ENCODE data around the gene ZFPM1. TPM values are rescaled to one million over a fixed set of nuclear protein-coding genes. Genes with fewer than 3 reads are reported as not detected.

ZFPM1 gene
- total RNA-seq, 1 donor from 2014 or later: 6.8 TPM

DNA sequence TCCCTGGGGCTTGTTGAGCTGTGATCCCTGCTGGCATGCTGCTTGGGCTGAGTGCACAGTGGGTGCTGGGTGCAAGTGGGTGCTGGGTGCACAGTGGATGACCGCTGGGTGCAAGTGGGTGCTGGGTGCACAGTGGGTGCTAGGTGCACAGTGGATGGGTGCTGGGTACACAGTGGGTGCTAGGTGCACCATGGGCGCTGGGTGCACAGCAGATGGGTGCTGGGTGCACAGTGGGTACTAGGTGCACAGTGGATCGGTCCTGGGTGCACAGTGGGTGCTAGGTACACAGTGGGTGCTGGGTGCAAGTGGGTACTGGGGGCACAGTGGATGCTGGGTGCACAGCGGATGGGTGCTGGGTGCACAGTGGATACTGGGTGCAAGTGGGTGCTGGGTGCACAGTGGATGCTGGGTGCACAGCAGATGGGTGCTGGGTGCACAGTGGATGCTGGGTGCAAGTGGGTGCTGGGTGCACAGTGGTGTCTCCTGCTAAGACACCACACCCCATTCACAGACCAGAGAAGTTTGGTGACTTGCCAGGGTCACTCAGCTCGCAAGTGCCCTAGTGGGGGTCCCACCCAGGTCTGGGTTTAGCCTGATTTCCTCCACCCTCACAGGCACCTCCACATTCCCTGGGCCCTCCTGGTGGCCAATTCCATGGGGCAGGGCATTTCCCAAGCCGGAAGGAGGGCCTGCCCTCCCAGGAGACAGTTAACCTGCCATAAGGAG, 33.5 kb downstream of the ZFPM1 start:
- Mint-ChIP-seq H3K4me3 (ENCODE audit: unreplicated experiment) (no peak overlapping the region), H3K36me3 (ENCODE audit: low read depth, unreplicated experiment) (peaks cover 4% of the 10 kb centered on the region), H3K9me3 (ENCODE audit: unreplicated experiment) (no peaks in the 10 kb centered on the region), H3K27me3 (ENCODE audit: unreplicated experiment) (peaks cover 2% of the 10 kb centered on the region), H3K4me1 (ENCODE audit: unreplicated experiment) (peaks cover 4% of the 10 kb centered on the region), H3K27ac (ENCODE audit: unreplicated experiment) (no peak overlapping the region)
- TF ChIP-seq, protein P1, sequence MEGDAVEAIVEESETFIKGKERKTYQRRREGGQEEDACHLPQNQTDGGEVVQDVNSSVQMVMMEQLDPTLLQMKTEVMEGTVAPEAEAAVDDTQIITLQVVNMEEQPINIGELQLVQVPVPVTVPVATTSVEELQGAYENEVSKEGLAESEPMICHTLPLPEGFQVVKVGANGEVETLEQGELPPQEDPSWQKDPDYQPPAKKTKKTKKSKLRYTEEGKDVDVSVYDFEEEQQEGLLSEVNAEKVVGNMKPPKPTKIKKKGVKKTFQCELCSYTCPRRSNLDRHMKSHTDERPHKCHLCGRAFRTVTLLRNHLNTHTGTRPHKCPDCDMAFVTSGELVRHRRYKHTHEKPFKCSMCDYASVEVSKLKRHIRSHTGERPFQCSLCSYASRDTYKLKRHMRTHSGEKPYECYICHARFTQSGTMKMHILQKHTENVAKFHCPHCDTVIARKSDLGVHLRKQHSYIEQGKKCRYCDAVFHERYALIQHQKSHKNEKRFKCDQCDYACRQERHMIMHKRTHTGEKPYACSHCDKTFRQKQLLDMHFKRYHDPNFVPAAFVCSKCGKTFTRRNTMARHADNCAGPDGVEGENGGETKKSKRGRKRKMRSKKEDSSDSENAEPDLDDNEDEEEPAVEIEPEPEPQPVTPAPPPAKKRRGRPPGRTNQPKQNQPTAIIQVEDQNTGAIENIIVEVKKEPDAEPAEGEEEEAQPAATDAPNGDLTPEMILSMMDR (IDR thresholded peaks at IDR 0.05; ENCODE audit: unreplicated experiment): no peak
- DNase-seq (ENCODE audit: low spot score): no peak

DNA sequence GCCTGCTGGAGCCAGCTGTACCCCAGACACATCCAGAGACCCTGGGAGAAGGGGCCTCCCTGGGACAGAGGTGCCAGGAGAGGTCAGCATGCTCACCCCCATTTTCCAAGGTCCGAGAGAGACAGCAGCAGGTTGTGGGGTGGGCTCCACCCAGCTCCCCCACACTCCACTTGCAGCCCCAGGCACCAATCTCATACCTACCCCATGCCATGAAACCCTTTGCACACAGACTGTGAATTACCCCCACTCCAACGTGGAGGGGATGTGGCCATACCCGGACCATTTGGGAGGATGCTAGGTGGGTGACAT, 34.0 kb downstream of the ZFPM1 start:
- Mint-ChIP-seq H3K27ac (ENCODE audit: unreplicated experiment) (no peak overlapping the region), H3K4me1 (ENCODE audit: unreplicated experiment) (peaks cover 4% of the 10 kb centered on the region), H3K27me3 (ENCODE audit: unreplicated experiment) (peaks cover 2% of the 10 kb centered on the region), H3K9me3 (ENCODE audit: unreplicated experiment) (no peaks in the 10 kb centered on the region), H3K36me3 (ENCODE audit: low read depth, unreplicated experiment) (peaks cover 4% of the 10 kb centered on the region), H3K4me3 (ENCODE audit: unreplicated experiment) (no peak overlapping the region)
- DNase-seq (ENCODE audit: low spot score): no peak
- TF ChIP-seq, protein P1 (IDR thresholded peaks at IDR 0.05; ENCODE audit: unreplicated experiment): no peak

DNA sequence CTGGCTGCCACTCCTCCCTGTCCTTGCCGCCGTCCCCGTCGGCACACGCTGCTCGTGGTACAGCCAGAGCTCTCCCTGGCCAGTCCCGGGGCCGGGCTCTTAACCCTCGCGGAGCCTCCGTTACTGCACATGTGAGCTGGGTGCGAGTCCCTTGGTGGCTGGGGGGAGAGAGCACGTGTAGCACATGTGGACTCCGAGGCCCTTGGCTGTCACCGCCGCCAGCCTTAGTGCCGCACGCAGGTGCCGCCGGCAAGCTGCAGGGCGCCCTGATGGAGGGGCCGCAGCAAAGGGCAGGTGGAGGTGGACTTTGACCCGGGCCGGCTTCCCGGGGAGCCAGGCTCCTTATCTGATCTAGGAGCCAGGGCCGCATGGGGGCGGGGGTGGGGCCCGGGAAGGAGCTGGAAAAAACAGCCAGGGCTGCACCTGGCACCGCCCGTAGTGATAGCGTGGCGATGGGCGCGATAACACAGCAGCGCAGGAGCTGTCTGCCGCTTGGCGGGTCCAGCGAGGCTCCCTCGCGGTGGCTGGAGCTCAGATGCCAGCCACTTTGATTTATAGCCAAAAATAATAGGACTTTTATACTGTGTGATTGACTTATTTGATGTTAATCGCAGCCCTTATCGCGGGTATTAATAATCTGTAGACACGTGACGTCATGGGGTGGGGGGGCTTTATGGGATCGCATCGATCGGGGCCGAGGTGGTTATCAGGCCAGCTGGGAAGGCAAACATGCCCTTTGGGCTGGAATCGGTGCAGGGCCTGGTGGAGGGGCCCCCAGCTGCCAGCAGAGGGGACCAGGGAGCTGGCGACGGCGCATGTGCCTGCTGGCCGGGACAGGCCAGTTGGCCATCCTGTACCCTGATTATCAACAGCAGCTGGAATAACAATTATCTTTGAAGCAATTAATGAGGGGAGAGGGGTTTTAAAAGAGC, 35.1 kb downstream of the ZFPM1 start:
- DNase-seq (ENCODE audit: low spot score): no peak
- TF ChIP-seq, protein P1 (IDR thresholded peaks at IDR 0.05; ENCODE audit: unreplicated experiment): no peak
- peaks cover 4% of the 10 kb centered on the region for H3K4me1 Mint-ChIP-seq (ENCODE audit: unreplicated experiment)
- H3K27me3 Mint-ChIP-seq (ENCODE audit: unreplicated experiment): peaks cover 2% of the 10 kb centered on the region
- H3K4me3 Mint-ChIP-seq (ENCODE audit: unreplicated experiment): no peak overlapping the region
- no peak overlapping the region for H3K27ac Mint-ChIP-seq (ENCODE audit: unreplicated experiment)
- H3K9me3 Mint-ChIP-seq (ENCODE audit: unreplicated experiment): no peaks in the 10 kb centered on the region
- peaks cover 4% of the 10 kb centered on the region for H3K36me3 Mint-ChIP-seq (ENCODE audit: low read depth, unreplicated experiment)

DNA sequence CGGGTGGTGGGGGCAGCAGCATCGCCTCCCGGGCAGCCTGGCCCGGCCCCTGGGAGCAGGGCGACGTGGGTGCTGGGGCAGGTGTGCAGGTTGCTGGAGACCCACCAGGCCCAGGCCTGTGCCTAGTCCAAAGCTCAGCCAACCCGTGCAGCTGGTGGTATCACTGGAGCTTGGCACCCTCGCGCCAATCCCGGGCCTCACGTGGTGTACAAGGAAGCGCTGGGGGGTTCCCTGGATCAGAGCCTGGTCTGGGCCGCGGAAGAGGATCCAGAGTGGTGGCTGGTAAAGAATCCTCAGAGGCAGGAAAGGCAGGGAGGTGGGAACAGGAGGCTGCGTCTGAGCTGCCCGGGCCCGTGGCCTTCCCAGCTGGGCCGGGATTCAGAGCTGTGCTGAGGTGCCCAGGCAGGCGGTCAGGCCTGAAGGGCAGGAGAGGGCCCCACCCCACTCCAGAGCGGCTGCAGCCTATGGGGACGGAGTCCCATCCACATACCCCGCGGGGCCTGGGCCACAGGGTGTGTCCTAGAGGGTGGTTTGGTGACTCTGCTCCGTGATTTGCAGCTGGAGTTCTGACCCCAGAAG, 36.2 kb downstream of the ZFPM1 start:
- Mint-ChIP-seq H3K4me1 (ENCODE audit: unreplicated experiment) (no peaks in the 10 kb centered on the region), H3K9me3 (ENCODE audit: unreplicated experiment) (no peaks in the 10 kb centered on the region), H3K27ac (ENCODE audit: unreplicated experiment) (no peak overlapping the region), H3K36me3 (ENCODE audit: low read depth, unreplicated experiment) (peaks cover 4% of the 10 kb centered on the region), H3K4me3 (ENCODE audit: unreplicated experiment) (no peak overlapping the region), H3K27me3 (ENCODE audit: unreplicated experiment) (peaks cover 2% of the 10 kb centered on the region)
- TF ChIP-seq, protein P1 (IDR thresholded peaks at IDR 0.05; ENCODE audit: unreplicated experiment): no peak
- no peak for DNase-seq (ENCODE audit: low spot score)
